ENCODE data around the gene ADORA1. TPM values are rescaled to one million over a fixed set of nuclear protein-coding genes. Genes with fewer than 3 reads are reported as not detected.

The ADORA1 gene
- total and polyA plus RNA-seq, 2 donors (not counting 3 experiments of a cell fraction or from before 2014, with no cell fraction given), result 0.15 TPM; not detected in 1

DNA sequence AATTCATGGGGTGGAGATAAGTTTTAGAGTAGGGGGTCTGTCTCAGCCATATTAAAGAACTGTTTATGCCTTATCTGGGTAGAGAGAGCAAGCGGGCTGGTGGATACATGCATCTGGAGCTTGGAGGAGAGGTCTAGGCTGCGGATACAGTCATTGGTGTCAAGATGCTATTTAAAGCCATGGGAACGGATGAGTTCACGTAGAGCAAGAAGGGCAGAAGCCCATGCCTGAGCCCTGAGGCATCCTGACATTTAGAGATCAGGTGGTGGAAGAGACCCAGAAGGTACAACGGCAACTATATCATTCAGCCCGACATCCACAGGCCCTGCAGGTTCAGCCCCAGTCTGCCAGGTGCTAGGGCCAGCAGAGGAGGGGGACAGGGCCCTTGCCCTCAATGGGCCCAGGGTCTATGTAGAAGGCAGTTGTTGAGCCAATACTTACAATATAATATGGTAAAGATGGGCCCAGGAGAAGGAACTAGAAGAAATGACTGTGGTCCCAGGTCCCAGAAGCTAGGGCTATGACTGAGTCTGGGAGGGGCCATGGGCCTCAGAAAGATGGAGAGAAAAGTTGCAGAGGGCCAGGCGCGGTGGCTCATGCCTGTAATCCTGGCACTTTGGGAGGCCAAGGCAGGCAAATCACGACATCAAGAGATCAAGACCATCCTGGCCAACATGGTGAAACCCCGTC is 74.1 kb downstream of the ADORA1 start:
- H4K20me1 ChIP-seq (replicated peaks; ENCODE audit: control insufficient read depth, extremely low read depth, insufficient read depth, low read length), result no peaks in the 10 kb centered on the region
- H2AFZ ChIP-seq (ENCODE audit: low read depth, low read length), result no peak overlapping the region
- no peak overlapping the region for H3K4me3 ChIP-seq (replicated peaks in 1 of 3; ENCODE audit: insufficient read depth in 1 of 3, low read depth in 1 of 3, low read length in 3 of 3)
- H3K9ac ChIP-seq (replicated peaks; ENCODE audit: extremely low read depth, insufficient read depth, low read length), result no peak overlapping the region
- H3K27me3 ChIP-seq (ENCODE audit: control insufficient read depth in 2 of 2, insufficient read depth in 2 of 2, low read length in 2 of 2), result peaks cover 7 to 8% of the 10 kb centered on the region in 2 experiments
- no peak overlapping the region for H3K27ac ChIP-seq (ENCODE audit: insufficient read depth, low read depth, low read length)
- POLR2A ChIA-PET, result no interaction called here
- no peak for FAIRE-seq
- DNase-seq (ENCODE audit: low read depth, low spot score), result no peak
- H3K36me3 ChIP-seq (ENCODE audit: control insufficient read depth in 2 of 2, extremely low read depth in 1 of 2, insufficient read depth in 2 of 2, low read length in 2 of 2), result no peaks in the 10 kb centered on the region
- H3K79me2 ChIP-seq (ENCODE audit: control insufficient read depth, insufficient read depth, low read length), result no peaks in the 10 kb centered on the region
- H3K4me1 ChIP-seq (ENCODE audit: control insufficient read depth, extremely low read depth, insufficient read depth, low read length), result no peaks in the 10 kb centered on the region
- no peak overlapping the region for H3K4me2 ChIP-seq (ENCODE audit: insufficient read depth, low read length)
- BruUV-seq (replicated peaks), result no TSS peak
- CTCF ChIA-PET, result interaction anchor here (2.0 to 2.8 kb wide), 2 partner anchors 15 to 29 kb away, joined by 6 to 18 read pairs; no protein-coding TSS in a partner anchor
- intact Hi-C loops (cut with micrococcal nuclease) (no loop called here), dilution Hi-C loops (cut with MboI; ENCODE audit: extremely low pct_ligation_motif_present, low sequenced_read_pairs) (no loop called here)
- TF ChIP-seq, protein P1, sequence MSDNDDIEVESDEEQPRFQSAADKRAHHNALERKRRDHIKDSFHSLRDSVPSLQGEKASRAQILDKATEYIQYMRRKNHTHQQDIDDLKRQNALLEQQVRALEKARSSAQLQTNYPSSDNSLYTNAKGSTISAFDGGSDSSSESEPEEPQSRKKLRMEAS (IDR thresholded peaks at IDR 0.05; ENCODE audit: insufficient read depth, insufficient read length), result no peak
- TF ChIP-seq POLR2AphosphoS5 (IDR thresholded peaks at IDR 0.05; ENCODE audit: insufficient read depth, low read depth, low read length) (no peak), EZH2 (IDR thresholded peaks at IDR 0.05; ENCODE audit: borderline replicate concordance, low read depth, low read length, severe bottlenecking) (no peak), JUN (IDR thresholded peaks at IDR 0.05; ENCODE audit: borderline replicate concordance, insufficient read depth, insufficient read length, low read depth) (no peak), FOS (IDR thresholded peaks at IDR 0.05; ENCODE audit: borderline replicate concordance, insufficient read depth, low read length) (no peak), GATA2 (IDR thresholded peaks at IDR 0.05; ENCODE audit: insufficient read depth, insufficient read length, low read depth, low read length) (no peak), MYC (IDR thresholded peaks at IDR 0.05; ENCODE audit: low read depth, low read length) (no peak), POLR2A (IDR thresholded peaks at IDR 0.05; ENCODE audit: low read depth, low read length) (no peak)
- TF ChIP-seq, protein P2, sequence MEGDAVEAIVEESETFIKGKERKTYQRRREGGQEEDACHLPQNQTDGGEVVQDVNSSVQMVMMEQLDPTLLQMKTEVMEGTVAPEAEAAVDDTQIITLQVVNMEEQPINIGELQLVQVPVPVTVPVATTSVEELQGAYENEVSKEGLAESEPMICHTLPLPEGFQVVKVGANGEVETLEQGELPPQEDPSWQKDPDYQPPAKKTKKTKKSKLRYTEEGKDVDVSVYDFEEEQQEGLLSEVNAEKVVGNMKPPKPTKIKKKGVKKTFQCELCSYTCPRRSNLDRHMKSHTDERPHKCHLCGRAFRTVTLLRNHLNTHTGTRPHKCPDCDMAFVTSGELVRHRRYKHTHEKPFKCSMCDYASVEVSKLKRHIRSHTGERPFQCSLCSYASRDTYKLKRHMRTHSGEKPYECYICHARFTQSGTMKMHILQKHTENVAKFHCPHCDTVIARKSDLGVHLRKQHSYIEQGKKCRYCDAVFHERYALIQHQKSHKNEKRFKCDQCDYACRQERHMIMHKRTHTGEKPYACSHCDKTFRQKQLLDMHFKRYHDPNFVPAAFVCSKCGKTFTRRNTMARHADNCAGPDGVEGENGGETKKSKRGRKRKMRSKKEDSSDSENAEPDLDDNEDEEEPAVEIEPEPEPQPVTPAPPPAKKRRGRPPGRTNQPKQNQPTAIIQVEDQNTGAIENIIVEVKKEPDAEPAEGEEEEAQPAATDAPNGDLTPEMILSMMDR (IDR thresholded peaks at IDR 0.05; ENCODE audit: extremely low read depth in 1 of 2, insufficient read depth in 1 of 2, low read depth in 1 of 2, low read length in 2 of 2), result no peak
- H3K9me3 ChIP-seq (replicated peaks; ENCODE audit: control insufficient read depth, insufficient read depth, low read length), result no peaks in the 10 kb centered on the region
- no peaks in the 10 kb centered on the region for H3K9me1 ChIP-seq (replicated peaks; ENCODE audit: control insufficient read depth, extremely low read depth, insufficient read depth, low read length)
